Naive thymus-derived CD8-positive, alpha-beta T cell (primary cell): ENCODE data around the gene USP33. TPM values are rescaled to one million over a fixed set of nuclear protein-coding genes. Genes with fewer than 3 reads are reported as not detected.
"Not testable (repeated sequence)": the region's sequence is repeated elsewhere in the genome, so short reads cannot be mapped to it uniquely, and the experiment has no call there.

ENCODE experiments used
- ATAC-seq, 2 donors: fragments of 150-1000 bp; cut with Tn5 transposase in 1 of 2; sonication (Bioruptor Pico), chemical (Tn5 transposase) in 1 of 2; 1 replicate in 1 of 2; 2 replicates in 1 of 2; pipeline ENCODE4 v1.10.0; 2021; ENCODE audit warnings: mild to moderate bottlenecking in 2 of 2, moderate library complexity in 2 of 2
- POLR2A ChIA-PET: fragments of 350-600 bp; sonication (Branson Sonifier 250); formaldehyde crosslinking; loops from one replicate; lab custom pipeline; 2021; ENCODE audit warnings: antibody characterized with exemption; lab: Charles Lee
- DNase-seq, 10 donors: peaks; one replicate each; pipeline versions ENCODE4 v3.0.0 to v3.0.0-alpha.2; 2020 to 2022
- H3K27ac Mint-ChIP-seq, 10 donors: one replicate each; pipeline ENCODE4 v1.8.0; 2020 to 2022; ENCODE audit warnings: mild to moderate bottlenecking in 10 of 10, mixed read lengths in 10 of 10, moderate library complexity in 4 of 10, inconsistent platforms in 1 of 10
- H3K27me3 Mint-ChIP-seq, 5 donors: one replicate each; pipeline ENCODE4 v1.8.0; 2021 to 2022; ENCODE audit warnings: mixed read lengths in 5 of 5
- H3K36me3 Mint-ChIP-seq, 3 donors: one replicate each; pipeline ENCODE4 v1.8.0; 2020 to 2022; ENCODE audit warnings: mixed read lengths in 3 of 3, mild to moderate bottlenecking in 2 of 3, inconsistent platforms in 1 of 3
- H3K4me1 Mint-ChIP-seq, 4 donors: one replicate each; pipeline ENCODE4 v1.8.0; 2021 to 2022; ENCODE audit warnings: mixed read lengths in 4 of 4
- H3K4me3 Mint-ChIP-seq, 10 donors: one replicate each; pipeline ENCODE4 v1.8.0; 2020 to 2022; ENCODE audit warnings: mild to moderate bottlenecking in 10 of 10, mixed read lengths in 10 of 10, moderate library complexity in 6 of 10, inconsistent platforms in 1 of 10
- H3K9me3 Mint-ChIP-seq, 9 donors: one replicate each; pipeline ENCODE4 v1.8.0; 2020 to 2022; ENCODE audit warnings: mixed read lengths in 9 of 9, mild to moderate bottlenecking in 3 of 9, inconsistent platforms in 1 of 9, moderate library complexity in 1 of 9
- polyA plus RNA-seq, 3 donors: library from polyadenylated mRNA; unstranded; fragments of 300-500 nt; fragmentation: Illumina TruSeq; gene quantifications; one replicate each; pipeline ENCODE4 v1.2.3, GENCODE V29; 2021
- total RNA-seq, 8 experiments: library from RNA in 2 of 8; stranded (reverse) in 2 of 8; gene quantifications; one replicate each; pipeline ENCODE4 v1.2.3 and lab custom pipeline; 2021 to 2026

The USP33 gene
- total and polyA plus RNA-seq, 5 experiments from 2014 or later = 35.3 to 104 (median 37.6) TPM

GRCh38 chr1:77725706-77726105 is 33.9 kb downstream of the USP33 start:
- no peak for DNase-seq
- ATAC-seq = no peak
- Mint-ChIP-seq H3K4me3 (no peak overlapping the region), H3K27ac (peak overlapping the region in 1 of 10 donors; percentile 72), H3K9me3 (no peaks in the 10 kb centered on the region), H3K4me1 (peaks cover 0 to 2% (median 0%) of the 10 kb centered on the region in 4 donors), H3K27me3 (no peaks in the 10 kb centered on the region), H3K36me3 (peaks cover 5 to 95% (median 49%) of the 10 kb centered on the region in 3 donors)
- POLR2A ChIA-PET = no interaction called here

- ATAC-seq (no peak), DNase-seq (no peak)
- no peaks in the 10 kb centered on the region for H3K9me3 Mint-ChIP-seq
- POLR2A ChIA-PET = interaction anchor here (0.6 kb wide), 1 partner anchor 54 kb away, joined by 3 read pairs; no protein-coding TSS in a partner anchor
- H3K4me3 Mint-ChIP-seq = no peak overlapping the region
- no peak overlapping the region for H3K27ac Mint-ChIP-seq
- H3K4me1 Mint-ChIP-seq = peaks cover 0 to 1% (median 0%) of the 10 kb centered on the region in 4 donors
- no peaks in the 10 kb centered on the region for H3K27me3 Mint-ChIP-seq
- H3K36me3 Mint-ChIP-seq = peaks cover 0 to 91% (median 50%) of the 10 kb centered on the region in 3 donors
Measured at GRCh38 chr1:77718181-77718580, 41.5 kb downstream of the USP33 start.

GRCh38 chr1:77716065-77716464 is 43.6 kb downstream of the USP33 start:
- no peak overlapping the region for H3K27ac Mint-ChIP-seq
- no peaks in the 10 kb centered on the region for H3K4me1 Mint-ChIP-seq
- H3K4me3 Mint-ChIP-seq = no peak overlapping the region
- H3K36me3 Mint-ChIP-seq = peaks cover 0 to 88% (median 35%) of the 10 kb centered on the region in 3 donors
- POLR2A ChIA-PET = interaction anchor here (0.5 to 0.7 kb wide), 2 partner anchors 61 to 142 kb away, joined by 3 to 4 read pairs; no protein-coding TSS in a partner anchor
- H3K9me3 Mint-ChIP-seq = no peaks in the 10 kb centered on the region
- no peaks in the 10 kb centered on the region for H3K27me3 Mint-ChIP-seq
- ATAC-seq (no peak), DNase-seq (no peak)

GRCh38 chr1:77709727-77710126 is 49.9 kb downstream of the USP33 start:
- H3K9me3 Mint-ChIP-seq = no peaks in the 10 kb centered on the region
- peaks cover 0 to 2% (median 0%) of the 10 kb centered on the region in 4 donors for H3K4me1 Mint-ChIP-seq
- peaks cover 8 to 77% (median 31%) of the 10 kb centered on the region in 3 donors for H3K36me3 Mint-ChIP-seq
- DNase-seq = no peak
- peak overlapping the region in 2 of 10 donors; percentile 21 to 42 for H3K27ac Mint-ChIP-seq
- POLR2A ChIA-PET = no interaction called here
- H3K4me3 Mint-ChIP-seq = no peak overlapping the region
- no peaks in the 10 kb centered on the region for H3K27me3 Mint-ChIP-seq
- no peak for ATAC-seq

GRCh38 chr1:77706321-77706720 is 53.3 kb downstream of the USP33 start:
- Mint-ChIP-seq H3K4me3 (no peak overlapping the region), H3K27me3 (no peaks in the 10 kb centered on the region), H3K4me1 (peaks cover 0 to 2% (median 0%) of the 10 kb centered on the region in 4 donors), H3K27ac (peak overlapping the region in 1 of 10 donors; percentile 46), H3K9me3 (no peaks in the 10 kb centered on the region), H3K36me3 (peaks cover 8 to 48% (median 20%) of the 10 kb centered on the region in 3 donors)
- no peak for ATAC-seq
- no peak for DNase-seq
- POLR2A ChIA-PET = no interaction called here

GRCh38 chr1:77704736-77705135 is 54.9 kb downstream of the USP33 start:
- peaks cover 0 to under 1% (median 0%) of the 10 kb centered on the region in 9 donors for H3K9me3 Mint-ChIP-seq
- POLR2A ChIA-PET = no interaction called here
- H3K27ac Mint-ChIP-seq = peak overlapping the region in 2 of 10 donors; percentile 43 to 84
- peaks cover under 1 to 36% (median 13%) of the 10 kb centered on the region in 3 donors for H3K36me3 Mint-ChIP-seq
- peaks cover 0 to 2% (median 0%) of the 10 kb centered on the region in 4 donors for H3K4me1 Mint-ChIP-seq
- H3K27me3 Mint-ChIP-seq = no peaks in the 10 kb centered on the region
- no peak for ATAC-seq
- no peak overlapping the region for H3K4me3 Mint-ChIP-seq
- DNase-seq = no peak

- DNase-seq, H3K4me3 Mint-ChIP-seq, H3K9me3 Mint-ChIP-seq, POLR2A ChIA-PET, H3K4me1 Mint-ChIP-seq, ATAC-seq, H3K27me3 Mint-ChIP-seq: not testable (repeated sequence)
- H3K36me3 Mint-ChIP-seq = peaks cover 4 to 42% (median 18%) of the 10 kb centered on the region in 3 donors
- H3K27ac Mint-ChIP-seq = peak overlapping the region in 2 of 10 donors; percentile 3 to 16
Measured at GRCh38 chr1:77699673-77700072, 60.0 kb downstream of the USP33 start.

- peaks cover 4 to 54% (median 25%) of the 10 kb centered on the region in 3 donors for H3K36me3 Mint-ChIP-seq
- H3K27ac Mint-ChIP-seq = no peak overlapping the region
- no peaks in the 10 kb centered on the region for H3K4me1 Mint-ChIP-seq
- POLR2A ChIA-PET = no interaction called here
- H3K4me3 Mint-ChIP-seq = no peak overlapping the region
- no peak for DNase-seq
- H3K27me3 Mint-ChIP-seq = no peaks in the 10 kb centered on the region
- no peak for ATAC-seq
- peaks cover 0 to 3% (median 0%) of the 10 kb centered on the region in 9 donors for H3K9me3 Mint-ChIP-seq
Measured at GRCh38 chr1:77697441-77697840, 62.2 kb downstream of the USP33 start.

- ATAC-seq = no peak
Measured at GRCh38 chr1:77688939-77689338, 70.7 kb downstream of the USP33 start.

GRCh38 chr1:77687519-77687906 is 72.1 kb downstream of the USP33 start:
- Mint-ChIP-seq H3K27me3 (no peaks in the 10 kb centered on the region), H3K4me1 (peaks cover 6 to 17% (median 8%) of the 10 kb centered on the region in 4 donors), H3K36me3 (peaks cover 0 to 16% (median 11%) of the 10 kb centered on the region in 3 donors), H3K27ac (no peak overlapping the region), H3K9me3 (no peaks in the 10 kb centered on the region), H3K4me3 (peak overlapping the region; percentile 18 to 76 (median 50))
- ATAC-seq (no peak), DNase-seq (peak in 1 of 10 donors; percentile 9)
- POLR2A ChIA-PET = no interaction called here

More at GRCh38 chr1:77688939-77689338, 70.7 kb downstream of the USP33 start:
- POLR2A ChIA-PET = no interaction called here
- Mint-ChIP-seq H3K9me3 (no peaks in the 10 kb centered on the region), H3K27me3 (no peaks in the 10 kb centered on the region), H3K4me3 (no peak overlapping the region), H3K36me3 (peaks cover 0 to 23% (median 15%) of the 10 kb centered on the region in 3 donors), H3K27ac (peak overlapping the region in 2 of 10 donors; percentile 3 to 68), H3K4me1 (peaks cover 3 to 11% (median 4%) of the 10 kb centered on the region in 4 donors)
- DNase-seq = no peak

- peak in 1 of 10 donors; percentile 64 for DNase-seq
- POLR2A ChIA-PET = no interaction called here
- Mint-ChIP-seq H3K4me1 (peaks cover 6 to 20% (median 11%) of the 10 kb centered on the region in 4 donors), H3K27ac (no peak overlapping the region), H3K9me3 (no peaks in the 10 kb centered on the region), H3K4me3 (no peak overlapping the region), H3K36me3 (peaks cover 0 to 10% (median 7%) of the 10 kb centered on the region in 3 donors), H3K27me3 (no peaks in the 10 kb centered on the region)
- no peak for ATAC-seq
Measured at GRCh38 chr1:77686796-77687518, 72.7 kb downstream of the USP33 start.

- no peaks in the 10 kb centered on the region for H3K36me3 Mint-ChIP-seq
- H3K4me1 Mint-ChIP-seq = peaks cover 16 to 46% (median 40%) of the 10 kb centered on the region in 4 donors
- H3K4me3 Mint-ChIP-seq = peak overlapping the region; percentile 86 to 95 (median 90)
- POLR2A ChIA-PET = interaction anchor here (0.5 to 3.1 kb wide), 16 partner anchors 10 to 1897 kb away, joined by 3 to 28 read pairs (median 4); partner anchors contain the start of genes FUBP1, MIGA1 and USP33
- H3K27me3 Mint-ChIP-seq = no peaks in the 10 kb centered on the region
- ATAC-seq (peak; percentile 72 to 74), DNase-seq (peak; percentile 88 to 95 (median 92))
- H3K27ac Mint-ChIP-seq = peak overlapping the region; percentile 93 to 99 (median 97)
- H3K9me3 Mint-ChIP-seq = no peaks in the 10 kb centered on the region
Measured at GRCh38 chr1:77683160-77684148, 76.2 kb downstream of the USP33 start.
